ENCODE data around the gene GALNT9. TPM values are rescaled to one million over a fixed set of nuclear protein-coding genes. Genes with fewer than 3 reads are reported as not detected.

The GALNT9 gene
- total and polyA plus RNA-seq, 4 experiments from 2014 or later = 0.61 TPM; not detected in 3

GRCh38 chr12:132277374-132277941 lies 51.9 kb downstream of the GALNT9 start:
- intact Hi-C loops (cut with micrococcal nuclease) = no loop called here
- Histone ChIP-seq H3K4me3 (ENCODE audit: low read length in 2 of 2) (no peak overlapping the region), H3K27ac (ENCODE audit: low read depth, low read length) (no peak overlapping the region), H3K27me3 (ENCODE audit: insufficient read depth, low read length) (no peaks in the 10 kb centered on the region), H3K9me3 (ENCODE audit: control insufficient read depth in 1 of 2, low read length in 2 of 2) (no peaks in the 10 kb centered on the region), H3K36me3 (ENCODE audit: insufficient read depth, low read length) (no peaks in the 10 kb centered on the region), H3K4me1 (ENCODE audit: insufficient read depth, low read length) (peaks cover 4% of the 10 kb centered on the region)
- H3K9me3 Mint-ChIP-seq = no peaks in the 10 kb centered on the region
- H3K4me1 Mint-ChIP-seq = peaks cover 0 to 3% (median 0%) of the 10 kb centered on the region in 4 donors
- no peak overlapping the region for H3K4me3 Mint-ChIP-seq
- POLR2A ChIA-PET (ENCODE audit: partially characterized antibody) = no interaction called here
- H3K27ac Mint-ChIP-seq = no peak overlapping the region
- CTCF ChIA-PET (ENCODE audit: partially characterized antibody) = no interaction called here
- DNase-seq = no peak
- peaks cover 11 to 16% of the 10 kb centered on the region in 2 donors for H3K27me3 Mint-ChIP-seq
- no peaks in the 10 kb centered on the region for H3K36me3 Mint-ChIP-seq

- intact Hi-C loops (cut with micrococcal nuclease) = no loop called here
- Mint-ChIP-seq H3K36me3 (no peaks in the 10 kb centered on the region), H3K27me3 (peaks cover 11 to 16% of the 10 kb centered on the region in 2 donors), H3K9me3 (no peaks in the 10 kb centered on the region), H3K4me3 (no peak overlapping the region), H3K4me1 (no peaks in the 10 kb centered on the region), H3K27ac (no peak overlapping the region)
- Histone ChIP-seq H3K9me3 (ENCODE audit: control insufficient read depth in 1 of 2, low read length in 2 of 2) (no peaks in the 10 kb centered on the region), H3K36me3 (ENCODE audit: insufficient read depth, low read length) (no peaks in the 10 kb centered on the region), H3K4me3 (ENCODE audit: low read length in 2 of 2) (no peak overlapping the region), H3K27me3 (ENCODE audit: insufficient read depth, low read length) (no peaks in the 10 kb centered on the region), H3K27ac (ENCODE audit: low read depth, low read length) (no peak overlapping the region), H3K4me1 (ENCODE audit: insufficient read depth, low read length) (no peaks in the 10 kb centered on the region)
- no peak for DNase-seq
- POLR2A ChIA-PET (ENCODE audit: partially characterized antibody) = no interaction called here
- CTCF ChIA-PET (ENCODE audit: partially characterized antibody) = interaction anchor here (1.9 kb wide), 1 partner anchor 123 kb away, joined by 5 read pairs; no protein-coding TSS in a partner anchor
Observed at GRCh38 chr12:132276827-132277373, 52.5 kb downstream of the GALNT9 start.

GRCh38 chr12:132276066-132276826 lies 53.1 kb downstream of the GALNT9 start:
- Histone ChIP-seq H3K9me3 (ENCODE audit: control insufficient read depth in 1 of 2, low read length in 2 of 2) (no peaks in the 10 kb centered on the region), H3K4me1 (ENCODE audit: insufficient read depth, low read length) (no peaks in the 10 kb centered on the region), H3K27me3 (ENCODE audit: insufficient read depth, low read length) (no peaks in the 10 kb centered on the region), H3K4me3 (ENCODE audit: low read length in 2 of 2) (no peak overlapping the region), H3K36me3 (ENCODE audit: insufficient read depth, low read length) (no peaks in the 10 kb centered on the region), H3K27ac (ENCODE audit: low read depth, low read length) (no peak overlapping the region)
- no peak for DNase-seq
- Mint-ChIP-seq H3K27ac (no peak overlapping the region), H3K9me3 (no peaks in the 10 kb centered on the region), H3K27me3 (peaks cover 11 to 16% of the 10 kb centered on the region in 2 donors), H3K4me1 (no peaks in the 10 kb centered on the region), H3K36me3 (no peaks in the 10 kb centered on the region), H3K4me3 (no peak overlapping the region)
- POLR2A ChIA-PET (ENCODE audit: partially characterized antibody) = interaction anchor here (1.2 kb wide), 1 partner anchor 9 kb away, joined by 3 read pairs; no protein-coding TSS in a partner anchor
- intact Hi-C loops (cut with micrococcal nuclease) = no loop called here
- CTCF ChIA-PET (ENCODE audit: partially characterized antibody) = interaction anchor here (1.9 kb wide), 1 partner anchor 123 kb away, joined by 5 read pairs; no protein-coding TSS in a partner anchor

- Mint-ChIP-seq H3K4me1 (no peaks in the 10 kb centered on the region), H3K27me3 (peaks cover 12 to 15% of the 10 kb centered on the region in 2 donors), H3K27ac (no peak overlapping the region), H3K36me3 (no peaks in the 10 kb centered on the region), H3K4me3 (no peak overlapping the region), H3K9me3 (no peaks in the 10 kb centered on the region)
- no peaks in the 10 kb centered on the region for H3K27me3 ChIP-seq (ENCODE audit: insufficient read depth, low read length)
- H3K4me1 ChIP-seq (ENCODE audit: insufficient read depth, low read length) = no peaks in the 10 kb centered on the region
- CTCF ChIA-PET (ENCODE audit: partially characterized antibody) = interaction anchor here (1.9 kb wide), 1 partner anchor 122 kb away, joined by 5 read pairs; no protein-coding TSS in a partner anchor
- DNase-seq = no peak
- H3K27ac ChIP-seq (ENCODE audit: low read depth, low read length) = no peak overlapping the region
- no peaks in the 10 kb centered on the region for H3K9me3 ChIP-seq (ENCODE audit: control insufficient read depth in 1 of 2, low read length in 2 of 2)
- no peak overlapping the region for H3K4me3 ChIP-seq (ENCODE audit: low read length in 2 of 2)
- H3K36me3 ChIP-seq (ENCODE audit: insufficient read depth, low read length) = no peaks in the 10 kb centered on the region
- POLR2A ChIA-PET (ENCODE audit: partially characterized antibody) = interaction anchor here (1.2 kb wide), 1 partner anchor 9 kb away, joined by 3 read pairs; no protein-coding TSS in a partner anchor
- intact Hi-C loops (cut with micrococcal nuclease) = no loop called here
Observed at GRCh38 chr12:132275631-132276030, 53.8 kb downstream of the GALNT9 start.

- Mint-ChIP-seq H3K36me3 (no peaks in the 10 kb centered on the region), H3K27me3 (peaks cover 14% of the 10 kb centered on the region in 2 donors), H3K4me1 (no peaks in the 10 kb centered on the region), H3K4me3 (peak overlapping the region in 1 of 8 donors; percentile 53), H3K9me3 (no peaks in the 10 kb centered on the region), H3K27ac (no peak overlapping the region)
- CTCF ChIA-PET (ENCODE audit: partially characterized antibody) = interaction anchor here (1.9 kb wide), 1 partner anchor 122 kb away, joined by 5 read pairs; no protein-coding TSS in a partner anchor
- H3K27me3 ChIP-seq (ENCODE audit: insufficient read depth, low read length) = no peaks in the 10 kb centered on the region
- POLR2A ChIA-PET (ENCODE audit: partially characterized antibody) = interaction anchor here (1.2 kb wide), 1 partner anchor 10 kb away, joined by 3 read pairs; no protein-coding TSS in a partner anchor
- H3K9me3 ChIP-seq (ENCODE audit: control insufficient read depth in 1 of 2, low read length in 2 of 2) = no peaks in the 10 kb centered on the region
- H3K36me3 ChIP-seq (ENCODE audit: insufficient read depth, low read length) = no peaks in the 10 kb centered on the region
- no peak overlapping the region for H3K4me3 ChIP-seq (ENCODE audit: low read length in 2 of 2)
- H3K4me1 ChIP-seq (ENCODE audit: insufficient read depth, low read length) = no peaks in the 10 kb centered on the region
- no peak for DNase-seq
- intact Hi-C loops (cut with micrococcal nuclease) = no loop called here
- H3K27ac ChIP-seq (ENCODE audit: low read depth, low read length) = no peak overlapping the region
Observed at GRCh38 chr12:132275110-132275531, 54.3 kb downstream of the GALNT9 start.

GRCh38 chr12:132273992-132274334 lies 55.4 kb downstream of the GALNT9 start:
- Histone ChIP-seq H3K27ac (ENCODE audit: low read depth, low read length) (no peak overlapping the region), H3K9me3 (ENCODE audit: control insufficient read depth in 1 of 2, low read length in 2 of 2) (no peaks in the 10 kb centered on the region), H3K4me1 (ENCODE audit: insufficient read depth, low read length) (no peaks in the 10 kb centered on the region), H3K27me3 (ENCODE audit: insufficient read depth, low read length) (no peaks in the 10 kb centered on the region), H3K36me3 (ENCODE audit: insufficient read depth, low read length) (no peaks in the 10 kb centered on the region), H3K4me3 (ENCODE audit: low read length in 2 of 2) (no peak overlapping the region)
- Mint-ChIP-seq H3K27me3 (peaks cover 12 to 14% of the 10 kb centered on the region in 2 donors), H3K9me3 (no peaks in the 10 kb centered on the region), H3K27ac (no peak overlapping the region), H3K4me3 (no peak overlapping the region), H3K4me1 (no peaks in the 10 kb centered on the region), H3K36me3 (no peaks in the 10 kb centered on the region)
- CTCF ChIA-PET (ENCODE audit: partially characterized antibody) = no interaction called here
- POLR2A ChIA-PET (ENCODE audit: partially characterized antibody) = no interaction called here
- intact Hi-C loops (cut with micrococcal nuclease) = no loop called here
- no peak for DNase-seq

- intact Hi-C loops (cut with micrococcal nuclease) = no loop called here
- Histone ChIP-seq H3K27me3 (ENCODE audit: insufficient read depth, low read length) (no peaks in the 10 kb centered on the region), H3K4me1 (ENCODE audit: insufficient read depth, low read length) (no peaks in the 10 kb centered on the region), H3K27ac (ENCODE audit: low read depth, low read length) (no peak overlapping the region), H3K9me3 (ENCODE audit: control insufficient read depth in 1 of 2, low read length in 2 of 2) (no peaks in the 10 kb centered on the region), H3K36me3 (ENCODE audit: insufficient read depth, low read length) (no peaks in the 10 kb centered on the region), H3K4me3 (ENCODE audit: low read length in 2 of 2) (no peak overlapping the region)
- POLR2A ChIA-PET (ENCODE audit: partially characterized antibody) = no interaction called here
- H3K4me3 Mint-ChIP-seq = no peak overlapping the region
- H3K27ac Mint-ChIP-seq = no peak overlapping the region
- no peak for DNase-seq
- H3K27me3 Mint-ChIP-seq = peaks cover 9 to 14% of the 10 kb centered on the region in 2 donors
- H3K36me3 Mint-ChIP-seq = no peaks in the 10 kb centered on the region
- CTCF ChIA-PET (ENCODE audit: partially characterized antibody) = no interaction called here
- H3K9me3 Mint-ChIP-seq = no peaks in the 10 kb centered on the region
- H3K4me1 Mint-ChIP-seq = no peaks in the 10 kb centered on the region
Observed at GRCh38 chr12:132272711-132273110, 56.7 kb downstream of the GALNT9 start.

All from CD4-positive, alpha-beta memory T cell (primary cell).